HUES6 (cell line): Measurements from ENCODE around the gene SIX3.

Experiments
- H3K27ac ChIP-seq: 2 replicates; pipeline ENCODE4 v1.7.0; 2013; ENCODE audit warnings: low read depth, mild to moderate bottlenecking, low read length, inconsistent platforms
- H3K27me3 ChIP-seq: 2 replicates; pipeline ENCODE4 v1.6.1; 2013; ENCODE audit warnings: low read length; ENCODE audit not compliant: control insufficient read depth, insufficient read depth
- H3K36me3 ChIP-seq: 2 replicates; pipeline ENCODE4 v1.6.1; 2013; ENCODE audit warnings: low read length; ENCODE audit not compliant: control insufficient read depth, insufficient read depth
- H3K4me1 ChIP-seq: 2 replicates; pipeline ENCODE4 v1.6.1; 2013; ENCODE audit warnings: low read length; ENCODE audit not compliant: control insufficient read depth, insufficient read depth
- H3K4me3 ChIP-seq: 2 replicates; pipeline ENCODE4 v1.5.1; 2013; ENCODE audit warnings: low read depth, low read length
- H3K9ac ChIP-seq: one replicate; pipeline ENCODE4 v1.6.1; 2013; ENCODE audit warnings: mild to moderate bottlenecking, low read length
- H3K9me3 ChIP-seq: 2 replicates; pipeline ENCODE4 v1.6.1; 2013; ENCODE audit warnings: low read depth, low read length; ENCODE audit not compliant: control insufficient read depth, insufficient read depth

SIX3 gene

GRCh38 chr2:44964752-44965236 lies 23.3 kb downstream of the SIX3 start:
- H3K9ac ChIP-seq: no peak overlapping the region
- no peak overlapping the region for H3K4me3 ChIP-seq
- H3K27me3 ChIP-seq: peaks cover 63% of the 10 kb centered on the region
- no peak overlapping the region for H3K27ac ChIP-seq
- H3K4me1 ChIP-seq: peaks cover 7% of the 10 kb centered on the region; the same call in 1 of the 2 replicates
- no peaks in the 10 kb centered on the region for H3K36me3 ChIP-seq
- no peaks in the 10 kb centered on the region for H3K9me3 ChIP-seq

- Histone ChIP-seq H3K4me1 (peaks cover 7% of the 10 kb centered on the region; the same call in 1 of the 2 replicates), H3K27me3 (peaks cover 58% of the 10 kb centered on the region), H3K4me3 (no peak overlapping the region), H3K27ac (no peak overlapping the region), H3K9me3 (no peaks in the 10 kb centered on the region), H3K36me3 (no peaks in the 10 kb centered on the region), H3K9ac (no peak overlapping the region)
Observed at GRCh38 chr2:44965684-44966083, 24.2 kb downstream of the SIX3 start.

- H3K4me1 ChIP-seq: peaks cover 7% of the 10 kb centered on the region; the same call in 1 of the 2 replicates
- no peak overlapping the region for H3K9ac ChIP-seq
Observed at GRCh38 chr2:44967056-44967455, 25.6 kb downstream of the SIX3 start.

GRCh38 chr2:44967727-44968432 lies 26.4 kb downstream of the SIX3 start:
- Histone ChIP-seq H3K36me3 (no peaks in the 10 kb centered on the region), H3K9ac (no peak overlapping the region), H3K27ac (no peak overlapping the region), H3K9me3 (no peaks in the 10 kb centered on the region), H3K27me3 (peaks cover 49% of the 10 kb centered on the region), H3K4me3 (no peak overlapping the region), H3K4me1 (peaks cover 9% of the 10 kb centered on the region)

More at GRCh38 chr2:44967056-44967455, 25.6 kb downstream of the SIX3 start:
- H3K27me3 ChIP-seq: peaks cover 51% of the 10 kb centered on the region
- no peak overlapping the region for H3K4me3 ChIP-seq
- H3K36me3 ChIP-seq: no peaks in the 10 kb centered on the region
- no peaks in the 10 kb centered on the region for H3K9me3 ChIP-seq
- no peak overlapping the region for H3K27ac ChIP-seq

GRCh38 chr2:44969936-44970335 lies 28.4 kb downstream of the SIX3 start:
- Histone ChIP-seq H3K4me3 (no peak overlapping the region), H3K9me3 (no peaks in the 10 kb centered on the region), H3K4me1 (peaks cover 7% of the 10 kb centered on the region), H3K27me3 (peaks cover 41% of the 10 kb centered on the region), H3K9ac (no peak overlapping the region), H3K27ac (no peak overlapping the region), H3K36me3 (no peaks in the 10 kb centered on the region)

GRCh38 chr2:44970846-44971450 lies 29.4 kb downstream of the SIX3 start:
- Histone ChIP-seq H3K27ac (no peak overlapping the region), H3K4me3 (no peak overlapping the region), H3K9ac (no peak overlapping the region), H3K9me3 (no peaks in the 10 kb centered on the region), H3K4me1 (peaks cover 13% of the 10 kb centered on the region), H3K36me3 (no peaks in the 10 kb centered on the region), H3K27me3 (peaks cover 31% of the 10 kb centered on the region)

GRCh38 chr2:44972771-44973535 lies 31.5 kb downstream of the SIX3 start:
- Histone ChIP-seq H3K4me1 (peaks cover 16% of the 10 kb centered on the region), H3K4me3 (peak overlapping the region; percentile 10; the same call in 1 of the 2 replicates), H3K9me3 (no peaks in the 10 kb centered on the region), H3K9ac (no peak overlapping the region), H3K27ac (no peak overlapping the region), H3K36me3 (no peaks in the 10 kb centered on the region), H3K27me3 (peaks cover 27% of the 10 kb centered on the region)

GRCh38 chr2:44974064-44974715 lies 32.7 kb downstream of the SIX3 start:
- no peak overlapping the region for H3K4me3 ChIP-seq

GRCh38 chr2:44975571-44976450 lies 34.3 kb downstream of the SIX3 start:
- Histone ChIP-seq H3K27me3 (peaks cover 23% of the 10 kb centered on the region), H3K27ac (no peak overlapping the region), H3K36me3 (no peaks in the 10 kb centered on the region), H3K9me3 (no peaks in the 10 kb centered on the region), H3K9ac (no peak overlapping the region), H3K4me1 (peaks cover 18% of the 10 kb centered on the region), H3K4me3 (peak overlapping the region; percentile 28)

More at GRCh38 chr2:44974064-44974715, 32.7 kb downstream of the SIX3 start:
- Histone ChIP-seq H3K36me3 (no peaks in the 10 kb centered on the region), H3K9me3 (no peaks in the 10 kb centered on the region), H3K9ac (no peak overlapping the region), H3K27me3 (peaks cover 27% of the 10 kb centered on the region), H3K27ac (no peak overlapping the region), H3K4me1 (peaks cover 16% of the 10 kb centered on the region)

GRCh38 chr2:44979581-44979980 lies 38.1 kb downstream of the SIX3 start:
- Histone ChIP-seq H3K4me3 (no peak overlapping the region), H3K27ac (no peak overlapping the region), H3K27me3 (peaks cover 19% of the 10 kb centered on the region), H3K36me3 (no peaks in the 10 kb centered on the region), H3K9ac (no peak overlapping the region), H3K4me1 (peaks cover 13% of the 10 kb centered on the region; the same call in 1 of the 2 replicates), H3K9me3 (no peaks in the 10 kb centered on the region)
